Measurements from ENCODE around the gene HMGXB3.

HMGXB3 gene

GRCh38 chr5:149962601-149963300 is 37.8 kb upstream of the HMGXB3 start:
- TF ChIP-seq TSHZ2 (CRISPR knock-in tag; IDR thresholded peaks at IDR 0.05) (no peak), SNAI2 (CRISPR knock-in tag; IDR thresholded peaks at IDR 0.05) (no peak), ESRRG (CRISPR knock-in tag; IDR thresholded peaks at IDR 0.05) (no peak), PPARA (CRISPR knock-in tag; IDR thresholded peaks at IDR 0.05; ENCODE audit: borderline replicate concordance) (no peak), OSR1 (CRISPR knock-in tag; IDR thresholded peaks at IDR 0.05) (no peak), TCF4 (CRISPR knock-in tag; IDR thresholded peaks at IDR 0.05; ENCODE audit: borderline replicate concordance) (no peak), RARB (CRISPR knock-in tag; IDR thresholded peaks at IDR 0.05) (no peak)
- TF ChIP-seq, protein P1, sequence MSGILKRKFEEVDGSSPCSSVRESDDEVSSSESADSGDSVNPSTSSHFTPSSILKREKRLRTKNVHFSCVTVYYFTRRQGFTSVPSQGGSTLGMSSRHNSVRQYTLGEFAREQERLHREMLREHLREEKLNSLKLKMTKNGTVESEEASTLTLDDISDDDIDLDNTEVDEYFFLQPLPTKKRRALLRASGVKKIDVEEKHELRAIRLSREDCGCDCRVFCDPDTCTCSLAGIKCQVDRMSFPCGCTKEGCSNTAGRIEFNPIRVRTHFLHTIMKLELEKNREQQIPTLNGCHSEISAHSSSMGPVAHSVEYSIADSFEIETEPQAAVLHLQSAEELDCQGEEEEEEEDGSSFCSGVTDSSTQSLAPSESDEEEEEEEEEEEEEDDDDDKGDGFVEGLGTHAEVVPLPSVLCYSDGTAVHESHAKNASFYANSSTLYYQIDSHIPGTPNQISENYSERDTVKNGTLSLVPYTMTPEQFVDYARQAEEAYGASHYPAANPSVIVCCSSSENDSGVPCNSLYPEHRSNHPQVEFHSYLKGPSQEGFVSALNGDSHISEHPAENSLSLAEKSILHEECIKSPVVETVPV (CRISPR knock-in tag; IDR thresholded peaks at IDR 0.05) = no peak
- ATAC-seq = no peak

DNA sequence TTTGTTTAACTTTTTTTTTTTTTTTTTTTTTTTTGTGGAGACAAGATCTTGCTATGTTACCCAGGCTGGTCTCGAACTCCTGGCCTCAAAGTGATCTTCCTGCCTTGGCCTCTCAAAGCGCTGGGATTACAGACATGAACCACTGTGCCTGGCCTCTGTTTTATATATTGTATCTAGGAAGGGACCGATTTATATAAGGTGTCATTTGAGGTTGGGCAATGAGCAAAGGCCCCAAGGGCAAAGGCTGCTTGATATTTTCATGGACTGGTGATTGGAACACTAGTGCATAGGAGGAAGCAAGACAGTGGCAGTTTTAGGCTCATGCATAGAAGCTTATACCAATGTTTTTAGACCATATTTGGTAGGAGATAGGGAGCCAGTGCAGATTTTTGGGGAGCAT is 36.8 kb upstream of the HMGXB3 start:
- ATAC-seq = no peak
- TF ChIP-seq ZNF8 (CRISPR knock-in tag; IDR thresholded peaks at IDR 0.05) (no peak), GLIS3 (CRISPR knock-in tag; IDR thresholded peaks at IDR 0.05) (no peak), POU6F1 (CRISPR knock-in tag; IDR thresholded peaks at IDR 0.05; ENCODE audit: borderline replicate concordance, low read depth) (no peak), ZFP3 (CRISPR knock-in tag; IDR thresholded peaks at IDR 0.05) (no peak), BACH2 (CRISPR knock-in tag; IDR thresholded peaks at IDR 0.05; ENCODE audit: borderline replicate concordance) (no peak), RARB (CRISPR knock-in tag; IDR thresholded peaks at IDR 0.05) (no peak), ZC3H10 (CRISPR knock-in tag; IDR thresholded peaks at IDR 0.05) (no peak), TSHZ2 (CRISPR knock-in tag; IDR thresholded peaks at IDR 0.05) (no peak), ZFP30 (CRISPR knock-in tag; IDR thresholded peaks at IDR 0.05) (no peak)
- TF ChIP-seq, protein P2, sequence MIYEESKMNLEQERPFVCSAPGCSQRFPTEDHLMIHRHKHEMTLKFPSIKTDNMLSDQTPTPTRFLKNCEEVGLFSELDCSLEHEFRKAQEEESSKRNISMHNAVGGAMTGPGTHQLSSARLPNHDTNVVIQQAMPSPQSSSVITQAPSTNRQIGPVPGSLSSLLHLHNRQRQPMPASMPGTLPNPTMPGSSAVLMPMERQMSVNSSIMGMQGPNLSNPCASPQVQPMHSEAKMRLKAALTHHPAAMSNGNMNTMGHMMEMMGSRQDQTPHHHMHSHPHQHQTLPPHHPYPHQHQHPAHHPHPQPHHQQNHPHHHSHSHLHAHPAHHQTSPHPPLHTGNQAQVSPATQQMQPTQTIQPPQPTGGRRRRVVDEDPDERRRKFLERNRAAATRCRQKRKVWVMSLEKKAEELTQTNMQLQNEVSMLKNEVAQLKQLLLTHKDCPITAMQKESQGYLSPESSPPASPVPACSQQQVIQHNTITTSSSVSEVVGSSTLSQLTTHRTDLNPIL (CRISPR knock-in tag; IDR thresholded peaks at IDR 0.05; ENCODE audit: low read depth) = no peak

GRCh38 chr5:149966946-149967345 is 33.6 kb upstream of the HMGXB3 start:
- ATAC-seq = no peak
- TF ChIP-seq PPARA (CRISPR knock-in tag; IDR thresholded peaks at IDR 0.05; ENCODE audit: borderline replicate concordance) (no peak), TOX (CRISPR knock-in tag; IDR thresholded peaks at IDR 0.05; ENCODE audit: borderline replicate concordance) (no peak), SNAI2 (CRISPR knock-in tag; IDR thresholded peaks at IDR 0.05) (no peak), POU6F1 (CRISPR knock-in tag; IDR thresholded peaks at IDR 0.05; ENCODE audit: borderline replicate concordance, low read depth) (no peak), BACH2 (CRISPR knock-in tag; IDR thresholded peaks at IDR 0.05; ENCODE audit: borderline replicate concordance) (no peak), ZNF70 (CRISPR knock-in tag; IDR thresholded peaks at IDR 0.05) (no peak), RARB (CRISPR knock-in tag; IDR thresholded peaks at IDR 0.05) (no peak), ZNF565 (CRISPR knock-in tag; conservative IDR thresholded peaks at IDR 0.05; ENCODE audit: low read depth) (no peak)
- TF ChIP-seq, protein P1 (CRISPR knock-in tag; IDR thresholded peaks at IDR 0.05) = no peak
